ENCODE measurements around the gene PTN. TPM values are rescaled to one million over a fixed set of nuclear protein-coding genes. Genes with fewer than 3 reads are reported as not detected.
A peak's percentile ranks its signal among the peaks of the same experiment; 100 is the strongest.

PTN gene
- total RNA-seq, 1 donor from 2014 or later, result 3.1 TPM

DNA sequence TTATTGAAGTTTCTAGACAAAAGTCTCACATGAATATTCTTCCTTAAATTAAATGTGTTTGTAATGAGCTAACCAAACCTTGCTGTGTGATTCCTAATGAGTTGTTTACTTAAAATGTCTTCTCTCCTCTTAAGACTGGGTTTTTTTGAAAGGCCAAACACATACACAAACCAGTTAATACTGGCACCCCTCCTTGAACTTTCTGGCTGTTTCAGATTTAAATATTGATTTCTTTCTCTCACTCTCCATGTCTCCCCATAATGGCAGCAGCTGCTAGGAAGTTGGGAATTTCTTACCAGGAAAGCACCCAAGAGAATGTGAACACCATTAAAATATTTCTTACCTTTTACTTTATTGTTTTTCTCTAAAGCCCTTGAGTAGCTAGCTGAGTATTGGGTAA, 11.4 kb upstream of the PTN start:
- Mint-ChIP-seq H3K4me3 (ENCODE audit: low read depth) (no peak overlapping the region), H3K4me1 (ENCODE audit: low read depth) (peaks cover 3% of the 10 kb centered on the region), H3K36me3 (ENCODE audit: insufficient read depth) (no peaks in the 10 kb centered on the region), H3K9me3 (ENCODE audit: low read depth) (peaks cover 21% of the 10 kb centered on the region), H3K27me3 (no peaks in the 10 kb centered on the region), H3K27ac (no peak overlapping the region)
- TF ChIP-seq, protein P1, sequence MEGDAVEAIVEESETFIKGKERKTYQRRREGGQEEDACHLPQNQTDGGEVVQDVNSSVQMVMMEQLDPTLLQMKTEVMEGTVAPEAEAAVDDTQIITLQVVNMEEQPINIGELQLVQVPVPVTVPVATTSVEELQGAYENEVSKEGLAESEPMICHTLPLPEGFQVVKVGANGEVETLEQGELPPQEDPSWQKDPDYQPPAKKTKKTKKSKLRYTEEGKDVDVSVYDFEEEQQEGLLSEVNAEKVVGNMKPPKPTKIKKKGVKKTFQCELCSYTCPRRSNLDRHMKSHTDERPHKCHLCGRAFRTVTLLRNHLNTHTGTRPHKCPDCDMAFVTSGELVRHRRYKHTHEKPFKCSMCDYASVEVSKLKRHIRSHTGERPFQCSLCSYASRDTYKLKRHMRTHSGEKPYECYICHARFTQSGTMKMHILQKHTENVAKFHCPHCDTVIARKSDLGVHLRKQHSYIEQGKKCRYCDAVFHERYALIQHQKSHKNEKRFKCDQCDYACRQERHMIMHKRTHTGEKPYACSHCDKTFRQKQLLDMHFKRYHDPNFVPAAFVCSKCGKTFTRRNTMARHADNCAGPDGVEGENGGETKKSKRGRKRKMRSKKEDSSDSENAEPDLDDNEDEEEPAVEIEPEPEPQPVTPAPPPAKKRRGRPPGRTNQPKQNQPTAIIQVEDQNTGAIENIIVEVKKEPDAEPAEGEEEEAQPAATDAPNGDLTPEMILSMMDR (IDR thresholded peaks at IDR 0.05; ENCODE audit: unreplicated experiment), result no peak
- DNase-seq (ENCODE audit: low spot score, unreplicated experiment), result no peak

GRCh38 chr7:137354396-137354795, 10.9 kb upstream of the PTN start:
- Mint-ChIP-seq H3K36me3 (ENCODE audit: insufficient read depth) (no peaks in the 10 kb centered on the region), H3K27ac (no peak overlapping the region), H3K27me3 (no peaks in the 10 kb centered on the region), H3K4me3 (ENCODE audit: low read depth) (no peak overlapping the region), H3K9me3 (ENCODE audit: low read depth) (peaks cover 20% of the 10 kb centered on the region), H3K4me1 (ENCODE audit: low read depth) (peaks cover 3% of the 10 kb centered on the region)
- no peak for DNase-seq (ENCODE audit: low spot score, unreplicated experiment)
- TF ChIP-seq, protein P1 (IDR thresholded peaks at IDR 0.05; ENCODE audit: unreplicated experiment), result no peak

DNA sequence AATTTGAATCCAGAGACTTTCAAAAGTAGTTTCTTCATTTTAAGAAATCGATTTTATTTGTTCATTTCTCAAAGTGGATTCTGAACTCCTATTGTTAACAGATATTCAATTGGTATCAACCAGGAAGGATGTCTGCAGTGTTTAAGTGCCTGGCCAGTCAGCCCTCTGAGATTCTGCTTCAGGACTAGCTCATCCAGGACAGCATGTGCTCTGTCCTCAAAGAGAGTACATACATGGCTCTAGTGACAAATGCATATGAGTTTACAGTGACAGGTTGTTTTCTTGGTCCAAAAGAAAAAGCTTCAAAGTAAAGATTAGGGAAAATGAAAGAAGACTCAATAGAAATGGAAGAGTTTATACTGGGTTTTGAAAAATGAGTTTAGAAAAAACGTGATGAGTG, 8.4 kb upstream of the PTN start:
- TF ChIP-seq, protein P1 (IDR thresholded peaks at IDR 0.05; ENCODE audit: unreplicated experiment), result no peak
- no peak overlapping the region for H3K4me3 Mint-ChIP-seq (ENCODE audit: low read depth)
- no peaks in the 10 kb centered on the region for H3K36me3 Mint-ChIP-seq (ENCODE audit: insufficient read depth)
- H3K27me3 Mint-ChIP-seq, result no peaks in the 10 kb centered on the region
- no peak overlapping the region for H3K27ac Mint-ChIP-seq
- H3K9me3 Mint-ChIP-seq (ENCODE audit: low read depth), result peaks cover 4% of the 10 kb centered on the region
- DNase-seq (ENCODE audit: low spot score, unreplicated experiment), result no peak
- H3K4me1 Mint-ChIP-seq (ENCODE audit: low read depth), result peaks cover 3% of the 10 kb centered on the region

DNA sequence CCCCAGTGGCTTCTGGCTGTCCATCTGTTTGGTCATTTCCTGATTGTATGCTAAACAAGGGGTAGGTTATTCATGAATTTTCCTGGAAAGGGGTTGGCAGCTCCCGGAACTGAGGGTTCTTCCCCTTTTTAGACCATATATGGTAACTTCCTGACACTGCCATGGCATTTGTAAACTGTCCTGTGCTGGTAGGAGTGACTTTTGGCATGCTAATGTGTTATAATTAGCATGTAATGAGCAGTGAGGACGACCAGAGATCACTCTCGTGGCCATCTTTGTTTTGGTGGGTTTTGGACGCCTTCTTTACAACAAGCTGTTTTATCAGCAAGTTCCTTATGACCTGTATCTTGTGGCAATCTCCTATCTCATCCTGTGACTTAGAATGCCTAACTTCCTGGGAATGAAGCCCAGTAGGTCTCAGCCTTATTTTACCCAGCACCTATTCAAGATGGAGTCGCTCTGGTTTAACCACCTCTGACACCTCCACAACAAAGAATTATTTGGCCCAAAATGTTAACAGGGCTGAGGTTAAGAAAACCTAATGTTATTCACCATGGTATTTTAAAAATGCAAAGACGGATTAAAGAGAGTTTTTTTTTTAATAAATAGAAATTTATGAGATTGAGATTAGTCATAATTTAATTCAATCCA, 2.4 kb upstream of the PTN start:
- DNase-seq (ENCODE audit: low spot score, unreplicated experiment), result no peak
- TF ChIP-seq, protein P1 (IDR thresholded peaks at IDR 0.05; ENCODE audit: unreplicated experiment), result no peak
- Mint-ChIP-seq H3K36me3 (ENCODE audit: insufficient read depth) (no peaks in the 10 kb centered on the region), H3K4me3 (ENCODE audit: low read depth) (no peak overlapping the region), H3K27me3 (peaks cover 41% of the 10 kb centered on the region), H3K9me3 (ENCODE audit: low read depth) (no peaks in the 10 kb centered on the region), H3K27ac (no peak overlapping the region), H3K4me1 (ENCODE audit: low read depth) (peaks cover 9% of the 10 kb centered on the region)

DNA sequence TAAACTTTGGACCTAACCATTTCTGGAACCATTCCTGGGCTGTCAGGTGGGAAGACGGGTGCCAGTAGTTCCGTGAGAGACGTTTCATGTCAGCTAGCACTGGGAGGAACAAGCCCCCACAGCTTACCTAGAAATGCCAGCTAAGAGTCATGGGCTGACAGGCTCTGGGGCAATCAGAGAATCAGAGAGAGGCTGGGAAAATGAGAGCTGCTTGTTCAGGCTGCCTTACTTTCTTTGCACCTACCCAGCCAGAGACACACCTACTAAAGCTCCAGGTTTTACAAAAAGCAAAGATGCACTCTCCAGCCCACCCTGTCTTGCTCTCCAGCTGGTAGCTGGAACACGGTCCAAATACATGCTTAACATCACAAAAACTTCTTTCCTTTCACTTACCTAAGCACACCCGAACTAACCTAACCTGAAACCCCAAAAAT, 688 bp downstream of the PTN start:
- Mint-ChIP-seq H3K27me3 (peaks cover 43% of the 10 kb centered on the region), H3K9me3 (ENCODE audit: low read depth) (no peaks in the 10 kb centered on the region), H3K27ac (no peak overlapping the region), H3K4me1 (ENCODE audit: low read depth) (peaks cover 9% of the 10 kb centered on the region), H3K36me3 (ENCODE audit: insufficient read depth) (no peaks in the 10 kb centered on the region), H3K4me3 (ENCODE audit: low read depth) (peak overlapping the region; percentile 71)
- DNase-seq (ENCODE audit: low spot score, unreplicated experiment), result no peak
- TF ChIP-seq, protein P1 (IDR thresholded peaks at IDR 0.05; ENCODE audit: unreplicated experiment), result no peak
